Measurements from ENCODE around the gene HTRA3.

HTRA3 gene

DNA sequence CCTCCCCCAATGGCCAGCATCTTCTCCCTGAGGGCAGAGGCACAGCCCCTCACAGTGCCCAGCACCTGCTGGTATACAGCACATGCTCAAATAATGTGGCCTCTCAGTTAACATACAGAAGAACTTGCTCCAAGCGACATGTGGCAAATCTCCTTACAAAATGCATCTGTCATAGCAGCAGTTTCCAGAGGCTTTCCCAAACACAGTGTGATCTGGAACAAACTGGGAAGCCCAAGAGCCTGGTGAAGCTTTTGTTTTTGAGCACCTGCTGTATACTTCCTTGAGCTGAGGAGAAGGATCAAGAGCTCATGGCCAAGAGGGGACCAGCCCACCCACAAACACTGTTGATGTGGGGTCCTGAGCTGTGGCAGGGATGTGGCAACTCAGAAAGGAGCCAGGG lies 34.8 kb upstream of the HTRA3 start:
- DNase-seq (ENCODE audit: low read depth in 2 of 2): no peak

DNA sequence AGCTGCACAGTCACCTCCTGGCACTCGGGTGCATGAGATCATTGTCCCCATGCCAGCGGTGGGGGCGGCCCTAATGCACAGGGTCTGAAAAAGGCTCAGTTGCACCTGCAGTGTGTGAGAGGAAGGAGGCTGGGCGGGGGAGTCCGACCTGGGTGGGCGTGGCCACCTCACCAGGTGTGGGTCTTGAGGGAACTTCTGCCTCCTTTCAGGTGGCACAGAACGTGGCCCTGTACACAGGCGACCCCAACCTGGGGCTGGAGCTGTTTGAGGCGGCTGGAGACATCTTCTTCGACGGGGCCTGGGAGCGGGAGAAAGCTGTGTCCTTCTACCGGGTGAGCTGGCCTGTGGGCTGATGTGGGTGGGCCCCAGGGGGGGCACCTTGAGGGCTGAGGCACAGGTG lies 34.3 kb upstream of the HTRA3 start:
- no peak for DNase-seq (ENCODE audit: low read depth in 2 of 2)

DNA sequence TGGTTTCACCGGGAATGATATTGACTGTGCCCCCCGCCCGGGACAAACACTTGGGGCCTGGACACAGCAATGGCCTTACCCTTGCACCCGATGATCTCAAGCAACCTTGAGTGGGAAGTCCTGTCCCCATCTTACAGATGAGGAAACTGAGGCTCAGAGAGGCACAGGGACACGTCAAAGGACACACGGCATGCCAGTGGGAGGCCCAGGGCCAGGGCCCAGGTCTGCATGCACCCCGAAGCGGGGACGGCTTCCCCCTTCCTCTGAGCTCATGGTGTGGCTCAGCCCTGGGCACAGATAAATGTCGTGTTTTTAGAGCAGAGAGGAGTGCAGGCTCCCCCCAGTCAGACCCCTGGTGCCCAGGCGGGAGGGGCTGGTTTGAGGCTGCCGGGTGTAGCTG lies 33.9 kb upstream of the HTRA3 start:
- no peak for DNase-seq (ENCODE audit: low read depth in 2 of 2)

DNA sequence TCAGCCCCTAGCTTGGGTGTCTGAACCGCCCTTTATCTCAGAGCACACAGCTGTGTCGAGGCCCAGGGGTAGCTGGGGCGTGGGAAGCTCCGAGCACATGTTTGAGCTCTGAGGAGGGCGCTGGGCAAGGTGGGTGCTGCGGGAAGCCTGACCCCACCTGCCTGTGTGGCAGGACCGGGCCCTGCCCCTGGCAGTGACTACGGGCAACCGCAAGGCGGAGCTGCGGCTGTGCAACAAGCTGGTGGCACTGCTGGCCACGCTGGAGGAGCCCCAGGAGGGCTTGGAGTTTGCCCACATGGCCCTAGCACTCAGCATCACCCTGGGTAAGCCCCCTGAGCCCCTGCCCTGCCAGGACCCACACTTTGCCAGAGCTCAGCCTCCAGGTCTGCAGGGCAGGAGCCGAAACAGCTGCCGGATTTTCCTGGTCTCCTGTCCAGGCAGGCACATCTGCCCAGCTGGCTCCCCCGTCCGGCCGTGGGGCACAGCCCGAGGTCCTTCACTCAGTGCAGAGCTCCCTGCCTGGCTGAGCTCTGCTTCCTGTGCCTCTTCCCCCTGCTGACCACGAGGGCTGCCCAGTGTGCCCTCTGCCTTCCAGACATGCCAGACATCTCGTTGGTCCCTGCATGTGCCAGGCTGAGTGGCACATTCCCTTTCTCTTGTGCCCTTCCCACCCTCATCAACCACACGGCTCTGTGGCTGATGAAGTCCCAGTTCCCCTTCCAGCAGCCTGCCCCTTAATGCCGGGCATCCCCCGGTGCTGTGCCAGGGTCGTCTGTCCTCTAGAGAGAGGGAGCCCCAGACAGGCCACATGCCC lies 33.2 kb upstream of the HTRA3 start:
- no peak for DNase-seq (ENCODE audit: low read depth in 2 of 2)

DNA sequence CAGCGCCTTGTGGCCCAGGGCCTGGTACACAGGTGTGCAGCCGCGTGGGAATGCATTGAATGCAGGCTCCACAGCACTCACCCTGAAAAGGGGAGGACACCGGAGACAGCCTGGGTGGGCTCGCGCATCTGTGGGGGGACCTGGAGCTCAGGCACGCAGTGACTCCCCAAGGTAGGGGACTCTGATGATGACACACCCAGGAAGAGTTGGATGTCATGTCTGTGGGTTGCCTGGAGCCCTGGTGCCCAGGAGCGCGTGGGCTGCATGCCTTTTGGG lies 32.7 kb upstream of the HTRA3 start:
- DNase-seq (ENCODE audit: low read depth in 2 of 2): no peak

DNA sequence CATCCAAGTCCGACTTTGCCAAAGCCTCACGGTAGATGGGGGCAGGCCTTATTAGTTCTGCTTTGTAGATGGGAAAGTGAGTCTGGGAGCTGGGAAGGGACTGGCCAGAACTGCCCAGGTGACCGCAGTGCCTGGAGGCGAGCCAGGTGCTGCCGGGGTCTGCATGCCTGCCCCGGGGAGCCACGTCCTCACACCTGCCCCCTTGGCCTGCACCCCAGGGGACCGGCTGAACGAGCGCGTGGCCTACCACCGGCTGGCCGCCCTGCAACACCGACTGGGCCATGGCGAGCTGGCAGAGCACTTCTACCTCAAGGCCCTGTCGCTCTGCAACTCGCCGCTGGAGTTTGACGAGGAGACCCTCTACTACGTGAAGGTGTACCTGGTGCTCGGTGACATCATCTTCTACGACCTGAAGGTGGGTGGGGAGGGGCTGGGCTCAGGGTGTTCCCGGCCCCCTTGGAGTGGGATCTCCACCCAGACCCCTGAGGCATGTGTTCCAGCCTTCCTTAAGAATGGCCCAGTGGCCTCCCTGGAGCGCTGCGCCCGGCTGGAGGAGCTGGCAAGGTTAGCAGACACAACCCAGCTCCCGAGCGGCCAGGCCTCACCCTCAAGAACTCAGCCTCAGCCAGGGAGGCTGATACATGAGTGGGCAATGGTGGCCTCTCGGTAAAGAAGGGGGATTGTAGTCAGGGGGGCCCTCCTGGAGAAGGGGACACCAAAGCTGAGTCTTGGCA lies 32.1 kb upstream of the HTRA3 start:
- DNase-seq (ENCODE audit: low read depth in 2 of 2): no peak

DNA sequence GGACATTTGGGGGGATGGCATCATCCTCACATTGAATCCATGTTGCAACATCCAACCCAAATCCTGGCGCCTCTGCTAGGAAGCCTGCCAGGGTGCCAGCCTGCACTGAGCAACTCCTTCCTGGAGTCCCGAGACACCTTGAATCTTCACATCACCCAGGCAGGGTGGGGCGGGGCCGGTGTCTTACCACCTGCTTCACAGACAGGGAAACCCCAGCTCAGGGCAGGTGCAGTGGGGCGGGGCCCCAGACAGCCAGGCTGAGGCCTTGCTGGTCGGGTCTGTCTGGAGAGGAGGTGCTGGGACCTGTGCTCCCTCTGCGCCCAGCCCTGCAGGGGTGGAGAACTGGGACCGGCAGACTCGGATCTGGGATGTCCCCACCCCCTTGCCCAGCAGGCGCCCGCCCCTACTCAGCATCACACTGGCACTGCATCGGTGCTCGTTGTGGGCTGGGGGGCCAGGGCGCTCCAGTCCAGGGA lies 31.5 kb upstream of the HTRA3 start:
- no peak for DNase-seq (ENCODE audit: low read depth in 2 of 2)

DNA sequence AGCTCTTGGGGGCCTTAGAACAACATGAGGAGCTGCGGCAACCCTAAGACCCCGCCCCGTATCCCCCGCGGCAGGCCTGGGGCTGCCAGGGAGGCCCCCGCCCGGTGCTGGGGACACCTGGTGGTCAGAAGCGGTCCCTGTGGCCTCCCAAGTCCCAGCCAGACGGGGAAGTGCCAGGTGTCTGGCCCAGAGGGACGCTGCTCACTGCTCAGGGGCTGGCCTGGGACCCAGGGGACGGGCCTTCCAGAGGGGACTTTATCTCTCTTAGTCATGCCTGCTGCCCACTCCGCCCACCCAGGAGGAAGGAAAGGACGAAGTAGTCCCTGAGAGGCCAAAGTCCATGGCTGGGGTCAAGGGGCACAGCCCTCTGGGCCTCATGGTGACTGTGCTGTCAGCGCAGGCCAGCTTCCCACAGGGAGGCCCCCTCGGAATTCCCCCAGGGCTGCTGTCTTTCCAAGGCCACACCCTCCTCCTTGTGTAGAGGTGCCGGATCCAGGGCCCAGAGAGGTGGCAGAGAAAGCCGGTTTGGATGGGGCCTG lies 31.0 kb upstream of the HTRA3 start:
- DNase-seq (ENCODE audit: low read depth in 2 of 2): no peak

DNA sequence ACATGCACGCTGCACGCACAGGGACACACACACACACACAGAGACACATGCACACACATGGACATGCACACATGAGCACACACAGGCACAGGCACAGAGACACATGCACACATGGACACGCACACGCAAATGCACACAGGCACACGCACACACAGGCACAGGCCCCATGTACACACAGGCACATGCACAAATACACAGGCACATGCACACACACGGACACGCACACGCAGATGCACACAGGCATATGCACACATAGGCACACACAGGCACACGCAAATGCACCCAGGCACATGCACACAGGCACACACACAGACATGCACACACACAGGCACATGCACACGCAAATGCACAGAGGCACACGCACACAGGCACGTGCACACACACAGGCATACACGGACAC lies 30.3 kb upstream of the HTRA3 start:
- DNase-seq (ENCODE audit: low read depth in 2 of 2): no peak

DNA sequence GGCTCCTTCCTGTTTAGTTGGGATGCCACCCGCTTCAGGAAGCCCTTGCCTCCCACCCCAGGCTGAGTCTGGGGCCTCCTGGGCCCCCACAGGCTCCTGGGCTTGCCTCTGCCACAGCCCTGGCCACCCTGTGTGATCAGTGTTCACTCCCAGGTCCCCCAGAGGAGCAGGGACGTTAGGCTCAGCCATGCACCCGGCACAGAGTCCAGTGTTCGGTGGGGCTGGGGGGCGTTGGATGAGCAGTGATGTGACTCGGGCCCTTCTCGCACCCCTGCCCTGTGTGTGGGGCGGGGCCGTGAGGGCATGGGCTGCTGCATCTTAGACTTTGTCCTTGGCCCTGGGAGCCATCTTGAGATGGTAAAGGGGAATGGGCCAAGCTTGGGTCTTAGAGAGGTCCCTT lies 29.9 kb upstream of the HTRA3 start:
- DNase-seq (ENCODE audit: low read depth in 2 of 2): no peak

DNA sequence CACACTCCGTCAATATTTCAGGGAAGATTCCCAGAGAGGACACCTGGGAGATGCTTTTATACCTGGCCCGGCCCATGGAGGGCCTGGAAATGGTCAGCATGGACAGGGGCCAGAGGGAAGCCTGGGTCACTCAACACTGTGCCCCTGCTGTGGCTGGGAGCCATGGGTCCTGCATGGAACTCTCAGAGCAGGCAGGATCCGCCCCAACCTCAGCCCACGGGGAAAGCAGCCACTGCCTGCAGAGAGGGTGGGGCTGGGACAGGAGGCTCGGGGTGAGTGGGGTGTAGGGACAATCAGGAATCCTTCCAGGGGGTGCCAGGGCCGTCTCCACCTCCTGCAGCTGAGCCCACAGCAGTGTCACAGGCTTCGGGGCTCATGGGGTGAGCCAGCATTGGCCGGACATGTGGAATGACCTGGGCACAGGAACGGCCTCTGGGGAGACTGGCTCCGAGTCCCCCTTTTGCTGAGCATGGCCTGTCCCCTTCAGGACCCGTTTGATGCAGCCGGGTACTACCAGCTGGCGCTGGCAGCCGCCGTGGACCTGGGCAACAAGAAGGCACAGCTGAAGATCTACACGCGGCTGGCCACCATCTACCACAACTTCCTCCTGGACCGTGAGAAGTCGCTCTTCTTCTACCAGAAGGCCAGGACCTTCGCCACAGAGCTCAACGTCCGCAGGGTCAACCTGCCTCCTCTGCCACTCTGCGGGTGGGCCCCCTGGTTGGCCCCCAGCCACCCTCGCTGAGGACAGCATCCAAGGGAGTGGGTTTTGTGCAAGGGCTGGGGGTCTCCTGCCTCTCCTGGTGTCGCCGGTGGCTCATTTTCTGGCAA lies 29.1 kb upstream of the HTRA3 start:
- no peak for DNase-seq (ENCODE audit: low read depth in 2 of 2)

DNA sequence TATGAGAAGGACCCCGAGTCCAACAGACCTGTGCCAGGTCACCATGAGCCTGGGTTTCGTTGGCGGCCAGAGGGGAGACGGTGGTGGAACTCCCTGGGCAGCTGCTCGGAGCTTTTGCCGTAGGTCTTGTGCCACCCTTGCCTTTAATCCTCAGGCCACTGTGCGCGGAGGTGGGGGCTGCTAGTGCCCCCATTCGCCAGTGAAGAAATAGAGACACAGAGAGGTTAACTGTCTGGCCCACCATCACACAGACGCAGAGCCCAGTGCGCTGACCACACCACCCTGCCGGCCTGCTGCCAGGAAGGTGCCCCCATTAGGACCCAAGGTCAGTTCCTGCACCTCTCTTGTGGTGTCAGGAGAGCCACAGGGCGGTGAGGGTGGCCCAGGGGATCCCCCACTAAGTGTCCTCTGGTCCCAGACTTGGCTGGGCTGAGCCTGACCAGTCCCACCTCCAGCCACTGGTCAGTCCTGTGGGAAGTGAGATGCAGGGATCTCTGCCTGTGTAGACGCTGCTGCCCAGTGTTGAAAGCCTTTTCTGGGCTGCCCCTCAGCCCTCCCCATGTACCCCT lies 28.3 kb upstream of the HTRA3 start:
- no peak for DNase-seq (ENCODE audit: low read depth in 2 of 2)

DNA sequence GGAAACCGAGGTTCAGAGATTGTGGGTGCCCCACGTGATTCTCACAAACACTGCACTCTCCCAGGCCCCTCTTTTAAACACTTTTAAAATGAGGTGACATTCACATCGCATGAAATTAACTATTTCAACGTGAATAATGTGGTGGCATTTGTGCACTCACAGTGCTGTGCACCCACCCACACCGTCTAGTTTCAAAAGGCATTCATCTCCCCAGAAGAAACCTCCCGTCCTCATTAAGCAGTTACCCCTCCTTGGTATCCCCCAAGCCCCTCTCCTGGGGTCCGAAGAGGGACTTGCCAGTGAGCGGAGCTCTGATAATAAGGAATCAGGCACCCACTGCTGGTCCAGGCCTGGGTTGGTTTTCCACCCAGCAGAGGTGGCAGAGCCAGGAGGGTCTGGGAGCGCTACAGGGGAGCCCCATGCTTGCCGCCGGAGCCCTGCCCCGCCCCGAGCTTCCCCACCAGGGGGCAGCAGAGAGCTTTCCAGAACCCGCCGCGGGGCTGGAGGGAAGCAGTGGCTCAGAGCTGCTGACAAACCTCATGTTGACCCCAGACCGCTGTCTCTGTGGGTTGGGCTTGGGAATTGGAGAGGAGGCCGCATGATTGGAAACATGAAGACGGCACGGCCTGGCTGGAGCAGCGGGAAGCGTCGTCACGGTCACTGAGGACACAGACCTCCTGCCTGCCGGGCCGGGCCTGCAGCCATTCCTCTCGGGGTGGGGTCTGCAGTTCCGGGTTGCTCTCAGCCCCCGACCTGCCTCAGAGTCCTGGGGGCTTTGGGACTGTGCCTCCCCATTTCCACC lies 27.5 kb upstream of the HTRA3 start:
- DNase-seq (ENCODE audit: low read depth in 2 of 2): peak; percentile 66 to 67

DNA sequence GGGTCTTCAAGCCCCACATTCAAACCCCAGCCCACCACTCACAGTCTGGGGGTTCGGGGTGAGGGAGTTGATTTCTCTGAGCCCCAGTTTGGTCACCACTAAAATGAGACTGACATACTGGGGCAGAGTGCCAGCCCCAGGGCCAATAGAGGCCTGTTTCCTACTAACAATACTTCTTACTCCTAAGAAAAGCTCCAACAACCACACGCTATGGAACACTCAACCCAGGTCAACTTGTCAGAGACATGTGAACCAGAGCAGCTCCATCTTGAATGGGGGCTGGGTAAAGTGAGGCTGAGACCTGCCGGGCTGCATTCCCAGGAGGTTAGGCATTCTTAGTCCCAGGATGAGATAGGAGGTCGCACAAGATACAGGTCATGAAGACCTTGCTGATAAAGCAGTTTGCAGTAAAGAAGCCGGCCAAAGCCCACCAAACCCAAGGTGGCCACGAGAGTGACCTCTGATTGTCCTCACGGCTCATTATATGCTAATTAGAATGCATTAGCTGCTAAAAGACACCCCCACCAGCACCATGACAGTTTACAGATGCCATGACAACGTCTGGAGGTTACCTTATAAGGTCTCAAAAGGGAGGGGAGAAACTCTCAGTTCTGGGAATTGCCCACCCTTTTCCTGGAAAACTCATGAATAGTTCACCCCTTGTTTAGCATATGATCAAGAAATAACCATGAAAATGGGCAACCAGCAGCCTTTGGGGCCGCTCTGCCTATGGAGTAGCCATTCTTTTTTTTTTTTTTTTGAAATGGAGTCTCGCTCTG lies 26.6 kb upstream of the HTRA3 start:
- no peak for DNase-seq (ENCODE audit: low read depth in 2 of 2)

DNA sequence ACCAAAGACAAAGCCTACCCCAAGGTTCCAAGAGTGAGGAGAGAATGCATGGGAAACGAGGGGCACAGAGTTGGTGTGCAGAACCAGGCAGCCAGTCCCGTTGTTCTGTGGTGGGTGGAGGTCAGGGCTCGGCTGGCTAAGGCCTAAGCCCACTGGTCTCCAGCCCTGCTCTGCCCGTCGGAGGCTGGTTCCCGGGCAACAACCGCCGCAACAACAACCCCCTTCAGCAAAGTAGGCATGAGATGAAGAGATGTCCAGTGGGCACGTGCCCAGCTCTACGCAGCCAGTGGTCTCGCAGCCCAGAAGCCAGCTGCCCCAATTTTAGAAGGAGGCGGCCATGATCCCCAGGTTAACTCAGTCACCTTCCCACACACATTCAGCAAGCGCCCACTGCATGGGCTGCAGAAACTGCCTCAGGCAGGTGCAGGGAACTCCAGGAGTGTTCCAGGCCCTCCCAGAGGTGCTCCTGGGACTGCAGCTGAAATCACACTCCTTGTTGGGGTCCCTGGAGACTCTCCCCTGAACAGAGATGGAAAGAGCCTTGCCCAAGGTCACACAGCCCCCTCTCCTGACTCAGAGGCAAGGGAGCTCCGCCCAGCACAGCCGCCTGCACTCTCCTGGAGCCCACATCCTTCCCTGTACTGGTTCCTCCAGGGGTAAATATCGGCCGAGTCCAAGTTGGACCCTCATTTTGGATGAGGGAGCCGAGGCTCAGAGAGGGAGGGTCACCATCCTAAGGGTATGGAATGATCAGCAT lies 25.4 kb upstream of the HTRA3 start:
- DNase-seq (ENCODE audit: low read depth in 2 of 2): no peak

DNA sequence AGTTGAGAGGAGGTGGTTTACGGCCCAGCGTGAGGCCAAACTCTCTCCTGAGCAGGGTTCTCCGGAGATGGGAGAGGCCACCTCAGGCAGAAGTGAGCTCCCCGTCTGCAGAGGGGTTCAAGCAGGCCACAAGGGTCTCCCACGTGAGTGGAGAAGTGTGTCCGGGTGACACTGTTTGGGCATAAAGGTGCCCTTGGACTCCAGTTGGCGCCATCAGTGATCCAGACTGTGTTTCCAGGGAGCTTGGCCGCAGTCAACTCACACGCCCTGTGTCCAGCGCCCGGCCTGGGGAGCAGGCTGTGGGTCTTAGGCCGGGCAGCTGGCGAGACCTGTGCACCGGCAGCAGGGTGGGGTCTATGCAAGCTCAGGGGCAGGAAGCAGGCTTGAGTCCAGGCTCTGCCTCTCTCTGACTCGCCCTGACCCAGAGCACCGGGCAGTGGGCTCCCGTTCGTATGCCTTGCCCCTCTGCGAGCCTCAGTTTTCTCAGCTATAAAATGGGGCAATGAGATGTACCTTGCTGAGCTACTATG lies 24.6 kb upstream of the HTRA3 start:
- DNase-seq (ENCODE audit: low read depth in 2 of 2): no peak

DNA sequence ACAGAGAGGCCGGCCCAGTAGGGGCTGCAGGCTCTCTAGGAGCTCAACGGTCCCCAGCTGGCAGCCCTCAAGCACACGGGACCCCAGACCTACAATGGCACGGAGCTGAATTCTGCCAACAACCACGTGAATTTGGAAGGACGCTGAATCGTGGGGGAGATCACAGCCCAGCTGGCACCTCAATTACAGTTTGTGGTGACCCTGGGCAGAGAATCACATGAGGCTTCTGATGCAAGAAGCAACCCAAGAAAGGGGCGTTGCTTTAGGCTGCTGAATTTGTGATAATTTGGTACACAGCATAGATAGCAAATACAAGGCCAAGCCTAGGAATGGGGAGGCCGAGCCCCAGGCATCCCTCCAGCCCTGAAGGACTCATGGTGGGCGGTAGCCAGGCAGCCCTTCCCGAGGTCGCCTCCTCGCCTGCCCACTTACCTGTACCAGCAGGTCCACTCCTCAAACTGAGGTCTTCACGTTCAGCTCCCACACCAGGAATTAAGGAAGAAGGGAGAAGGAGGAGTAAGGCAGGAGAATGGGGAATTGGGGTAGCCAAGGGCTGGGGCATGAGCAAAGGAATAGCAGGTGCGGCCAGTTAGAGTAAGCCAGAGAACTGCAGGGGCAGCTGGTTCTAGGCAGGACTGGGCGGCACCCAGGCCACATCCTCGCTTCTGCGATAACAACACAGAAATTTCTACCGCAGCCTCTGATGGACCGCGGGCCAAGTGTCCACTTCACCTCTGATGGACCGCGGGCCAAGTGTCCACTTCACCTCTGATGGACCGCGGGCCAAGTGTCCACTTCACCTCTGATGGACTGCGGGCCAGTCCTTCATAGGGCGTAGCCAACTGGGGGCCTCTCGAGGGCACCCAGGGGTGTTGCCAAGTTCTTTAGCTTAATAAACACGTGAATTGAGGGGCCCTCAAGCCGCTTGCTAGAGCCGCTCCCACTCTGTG lies 23.4 kb upstream of the HTRA3 start:
- DNase-seq (ENCODE audit: low read depth in 2 of 2): no peak
